Right ventricle myocardium superior (tissue), 1 donor: ENCODE measurements around the gene GPC1. TPM values are rescaled to one million over a fixed set of nuclear protein-coding genes. Genes with fewer than 3 reads are reported as not detected.
"Not testable (repeated sequence)": the region's sequence is repeated elsewhere in the genome, so short reads cannot be mapped to it uniquely, and the experiment has no call there.

Experiments
- ATAC-seq: fragments of 200-7000 bp; cut with Tn5 transposase; one replicate; pipeline ENCODE4 v1.9.1; 2020; ENCODE audit warnings: mild to moderate bottlenecking; ENCODE audit not compliant: poor library complexity
- DNase-seq: peaks from one replicate; pipeline ENCODE4 v3.0.0-alpha.2; 2020
- intact Hi-C: fragments of 100-400 bp; cut with DNase I; formaldehyde crosslinking; loops from one replicate; pipeline ENCODE4 v1.11.2; 2022
- long read RNA-seq: library from polyadenylated mRNA; unstranded; transcript quantifications from one replicate; pipeline ENCODE4 v2.0.0, GENCODE V29; 2021
- total RNA-seq: library from RNA; stranded (reverse); fragmentation: NEBNext Ultra II Directional; extraction: Animal tissue kit (Norgen Biotek cat#: 25700); gene quantifications from one replicate; pipeline ENCODE4 v1.2.1, GENCODE V29; 2021
- donor health status: DM: no; HTN: yes; CAD: no; lungs with severe emphysema.

Gene GPC1, protein sequence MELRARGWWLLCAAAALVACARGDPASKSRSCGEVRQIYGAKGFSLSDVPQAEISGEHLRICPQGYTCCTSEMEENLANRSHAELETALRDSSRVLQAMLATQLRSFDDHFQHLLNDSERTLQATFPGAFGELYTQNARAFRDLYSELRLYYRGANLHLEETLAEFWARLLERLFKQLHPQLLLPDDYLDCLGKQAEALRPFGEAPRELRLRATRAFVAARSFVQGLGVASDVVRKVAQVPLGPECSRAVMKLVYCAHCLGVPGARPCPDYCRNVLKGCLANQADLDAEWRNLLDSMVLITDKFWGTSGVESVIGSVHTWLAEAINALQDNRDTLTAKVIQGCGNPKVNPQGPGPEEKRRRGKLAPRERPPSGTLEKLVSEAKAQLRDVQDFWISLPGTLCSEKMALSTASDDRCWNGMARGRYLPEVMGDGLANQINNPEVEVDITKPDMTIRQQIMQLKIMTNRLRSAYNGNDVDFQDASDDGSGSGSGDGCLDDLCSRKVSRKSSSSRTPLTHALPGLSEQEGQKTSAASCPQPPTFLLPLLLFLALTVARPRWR
- total RNA-seq, result 154 TPM
- long read RNA-seq, transcript GPC1-201 (9 exons, 3,713 nt), result major isoform, 759 of 970 reads
- long read RNA-seq, partial matches to known transcripts, result 198 of 970 reads
- long read RNA-seq, other reads (novel, unspliced or antisense), result 13 of 970 reads

DNA sequence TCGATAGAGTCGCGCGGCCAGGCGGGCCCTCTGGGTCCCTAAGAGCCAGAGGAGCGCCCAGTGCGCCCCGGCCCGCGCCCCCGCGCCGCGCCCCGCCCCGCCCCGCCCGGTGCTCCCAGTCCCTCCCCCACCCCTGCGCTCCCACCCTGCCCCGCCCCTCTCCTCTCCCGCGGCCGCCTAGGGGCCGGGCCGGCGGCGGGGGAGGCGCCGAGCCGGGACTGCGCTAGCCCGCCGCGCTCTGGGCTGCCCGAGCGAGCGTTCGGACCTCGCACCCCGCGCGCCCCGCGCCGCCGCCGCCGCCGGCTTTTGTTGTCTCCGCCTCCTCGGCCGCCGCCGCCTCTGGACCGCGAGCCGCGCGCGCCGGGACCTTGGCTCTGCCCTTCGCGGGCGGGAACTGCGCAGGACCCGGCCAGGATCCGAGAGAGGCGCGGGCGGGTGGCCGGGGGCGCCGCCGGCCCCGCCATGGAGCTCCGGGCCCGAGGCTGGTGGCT, at the start of gene GPC1:
Gene GPC1, plus strand, starts transcription at position 207 of the 491 bp plus-strand sequence. Its CDS starts 256 bp downstream, at position 463.
- peak; percentile 57 for ATAC-seq
- DNase-seq, result peak; percentile 82
- intact Hi-C loops, result loop anchor here (10.0 kb wide), 1 partner anchor 141 kb away; no protein-coding TSS in a partner anchor

DNA sequence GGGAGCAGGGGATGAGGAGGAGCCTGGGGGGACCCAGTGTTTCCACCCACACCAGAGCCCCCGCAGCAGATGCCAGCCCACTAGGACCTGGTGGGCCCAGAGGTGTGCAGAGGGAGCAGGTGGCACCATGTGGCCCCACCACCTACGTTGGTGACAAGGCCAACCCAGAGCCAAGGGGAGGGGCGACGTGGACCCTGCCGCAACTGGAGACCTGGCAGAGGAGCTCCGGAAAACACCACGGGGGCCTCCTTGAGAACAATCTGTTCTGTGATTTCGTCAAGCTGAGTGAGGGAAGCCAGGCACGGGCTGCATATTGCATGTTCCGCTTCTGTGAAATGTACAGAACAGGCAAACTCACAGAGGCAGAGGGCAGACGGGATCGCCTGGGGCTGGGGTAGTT, 49.1 kb upstream of the GPC1 start:
- intact Hi-C loops, result no loop called here
- DNase-seq, result peak; percentile 30
- ATAC-seq, result no peak

- intact Hi-C loops, ATAC-seq: not testable (repeated sequence)
- peak; percentile 19 for DNase-seq
Measured at GRCh38 chr2:240386743-240387142, 48.7 kb upstream of the GPC1 start.

GRCh38 chr2:240387325-240387668, 48.2 kb upstream of the GPC1 start:
- ATAC-seq (no peak), DNase-seq (no peak)
- intact Hi-C loops, result no loop called here

GRCh38 chr2:240387669-240388358, 47.6 kb upstream of the GPC1 start:
- peak; percentile 50 for ATAC-seq
- DNase-seq, result peak; percentile 61
- intact Hi-C loops, result no loop called here

DNA sequence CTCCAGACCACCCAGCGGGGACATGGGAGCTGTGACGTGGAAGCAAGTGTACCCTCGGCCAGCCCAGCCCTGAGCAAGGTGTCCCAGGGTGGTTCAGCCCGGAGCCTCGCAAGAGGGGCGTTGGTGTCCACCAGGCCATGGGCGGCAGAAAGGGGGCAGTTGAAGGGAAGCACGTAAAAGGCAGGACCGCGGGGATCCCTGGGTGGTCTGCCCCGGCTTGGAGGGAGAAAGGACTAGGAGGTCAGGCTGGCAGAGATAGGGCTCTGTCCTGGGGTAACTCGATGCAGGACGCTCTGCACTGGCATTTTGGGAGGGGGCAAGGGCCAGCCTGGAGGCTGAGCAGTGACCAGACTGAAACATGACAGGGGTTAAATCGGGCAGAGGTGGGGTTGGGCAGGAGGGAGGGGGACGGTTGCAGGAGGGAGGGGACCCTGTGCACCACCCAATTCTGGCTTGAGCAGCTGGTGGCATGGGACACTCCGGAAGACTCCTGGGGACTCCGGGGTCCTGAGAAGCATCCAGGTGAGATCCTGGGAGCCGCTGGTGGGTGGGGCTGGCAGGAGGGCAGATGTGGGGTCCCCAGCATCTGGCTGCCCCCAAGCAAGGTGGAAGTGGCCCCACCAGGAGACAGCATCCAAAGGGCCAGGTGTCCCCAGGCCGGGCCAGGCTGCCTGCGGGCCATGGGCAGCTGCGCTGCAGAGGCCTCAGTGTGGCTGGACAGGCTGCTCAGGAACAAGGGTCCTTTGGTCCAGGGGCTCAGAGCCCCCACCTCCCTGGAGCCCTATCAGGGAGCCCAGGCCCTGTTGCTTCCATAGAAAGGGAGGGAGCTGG, 46.8 kb upstream of the GPC1 start:
- DNase-seq, result peak; percentile 33
- ATAC-seq, result no peak
- intact Hi-C loops, result no loop called here

GRCh38 chr2:240389302-240389805, 46.1 kb upstream of the GPC1 start:
- DNase-seq (peak; percentile 10), ATAC-seq (no peak)
- intact Hi-C loops, result no loop called here

GRCh38 chr2:240390091-240391073, 45.1 kb upstream of the GPC1 start:
- intact Hi-C loops, result no loop called here
- no peak for ATAC-seq
- peak; percentile 34 for DNase-seq

DNA sequence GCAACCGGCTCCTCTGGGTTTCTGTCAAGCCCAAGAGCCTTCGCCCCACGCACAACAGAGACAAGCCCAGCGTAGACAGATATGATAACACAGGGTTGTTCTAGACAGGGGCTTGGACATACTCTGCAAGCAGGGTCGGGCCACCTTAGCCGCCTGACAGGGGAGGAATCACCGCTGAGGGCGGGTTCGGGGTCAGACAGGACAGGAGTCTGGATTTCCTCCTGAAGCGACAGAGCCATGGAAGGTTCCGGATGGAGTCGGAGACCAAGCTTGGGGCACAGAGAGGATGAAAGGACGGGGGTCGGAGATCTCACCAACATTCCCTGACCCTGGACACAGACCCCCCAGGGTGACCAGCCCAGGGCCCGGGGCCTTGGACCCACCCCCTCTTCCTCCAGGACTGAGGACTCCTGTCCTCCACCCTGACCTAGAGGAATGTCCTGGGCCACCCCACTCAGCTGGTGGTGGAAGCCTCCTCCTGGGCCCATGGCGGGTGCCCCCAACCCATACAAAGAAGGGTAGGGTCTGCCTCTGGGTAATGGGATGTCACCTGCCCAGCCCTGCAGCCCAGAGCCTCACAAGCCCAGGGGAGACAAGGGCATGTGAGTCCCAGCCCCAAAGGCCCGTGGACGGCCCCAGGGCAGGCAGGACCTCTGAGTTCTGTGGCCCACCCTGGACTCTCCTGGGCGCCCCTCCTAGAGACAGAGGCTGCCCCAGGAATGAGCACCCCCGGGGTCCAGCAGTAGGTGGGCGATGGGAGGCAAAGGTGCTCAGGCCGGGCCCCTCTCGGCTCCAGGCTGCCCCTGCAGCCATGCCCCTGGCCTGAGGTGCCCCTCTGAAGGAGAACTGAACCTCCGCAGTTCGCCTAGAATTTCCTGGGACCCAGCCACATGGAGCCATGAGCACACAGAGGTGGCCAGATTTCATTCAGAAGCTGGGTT, 44.1 kb upstream of the GPC1 start:
- intact Hi-C loops, result no loop called here
- ATAC-seq (no peak), DNase-seq (peak; percentile 24)

DNA sequence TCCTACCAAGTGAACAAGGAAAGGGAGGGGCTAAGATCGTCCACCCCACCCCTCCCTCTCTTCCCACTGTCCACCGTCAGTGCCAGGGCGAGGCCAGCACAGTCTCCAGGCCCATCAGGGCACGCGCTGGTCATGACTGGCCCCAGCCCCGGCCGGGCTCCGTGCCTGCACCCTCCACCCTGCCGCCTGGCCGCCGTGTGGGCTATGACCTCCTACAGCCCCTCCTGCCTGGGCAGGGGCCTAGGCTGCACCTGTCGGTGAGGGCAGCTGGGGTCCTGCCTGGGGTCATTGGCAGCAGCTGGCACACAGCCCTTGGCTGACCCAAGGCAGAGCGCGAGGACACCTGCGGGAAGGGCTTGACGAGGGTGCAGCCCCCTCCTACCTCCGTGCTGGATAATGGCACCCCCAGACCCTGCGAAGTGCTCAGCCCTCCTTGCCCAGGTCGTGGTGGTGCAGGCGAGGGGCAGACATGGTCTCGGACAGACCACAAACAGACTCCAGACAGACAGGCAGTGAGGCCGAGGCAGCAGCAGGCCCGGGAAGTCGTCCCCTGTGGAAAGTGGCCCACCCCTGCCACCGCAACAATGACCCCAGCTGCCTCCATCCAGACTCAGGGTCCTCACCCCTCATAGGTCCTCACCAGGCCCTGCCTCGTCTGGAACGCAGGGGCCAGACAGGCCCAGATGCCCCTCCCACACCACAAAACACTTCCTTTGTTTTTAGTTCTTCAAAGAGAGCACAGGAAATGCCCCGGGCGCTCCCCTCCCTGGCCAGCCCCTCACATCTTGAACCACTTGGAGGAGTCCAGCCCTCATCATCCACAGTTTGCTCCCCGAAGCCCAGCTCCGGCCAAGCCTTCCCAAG, 43.1 kb upstream of the GPC1 start:
- DNase-seq (peak; percentile 34), ATAC-seq (no peak)
- intact Hi-C loops, result no loop called here

DNA sequence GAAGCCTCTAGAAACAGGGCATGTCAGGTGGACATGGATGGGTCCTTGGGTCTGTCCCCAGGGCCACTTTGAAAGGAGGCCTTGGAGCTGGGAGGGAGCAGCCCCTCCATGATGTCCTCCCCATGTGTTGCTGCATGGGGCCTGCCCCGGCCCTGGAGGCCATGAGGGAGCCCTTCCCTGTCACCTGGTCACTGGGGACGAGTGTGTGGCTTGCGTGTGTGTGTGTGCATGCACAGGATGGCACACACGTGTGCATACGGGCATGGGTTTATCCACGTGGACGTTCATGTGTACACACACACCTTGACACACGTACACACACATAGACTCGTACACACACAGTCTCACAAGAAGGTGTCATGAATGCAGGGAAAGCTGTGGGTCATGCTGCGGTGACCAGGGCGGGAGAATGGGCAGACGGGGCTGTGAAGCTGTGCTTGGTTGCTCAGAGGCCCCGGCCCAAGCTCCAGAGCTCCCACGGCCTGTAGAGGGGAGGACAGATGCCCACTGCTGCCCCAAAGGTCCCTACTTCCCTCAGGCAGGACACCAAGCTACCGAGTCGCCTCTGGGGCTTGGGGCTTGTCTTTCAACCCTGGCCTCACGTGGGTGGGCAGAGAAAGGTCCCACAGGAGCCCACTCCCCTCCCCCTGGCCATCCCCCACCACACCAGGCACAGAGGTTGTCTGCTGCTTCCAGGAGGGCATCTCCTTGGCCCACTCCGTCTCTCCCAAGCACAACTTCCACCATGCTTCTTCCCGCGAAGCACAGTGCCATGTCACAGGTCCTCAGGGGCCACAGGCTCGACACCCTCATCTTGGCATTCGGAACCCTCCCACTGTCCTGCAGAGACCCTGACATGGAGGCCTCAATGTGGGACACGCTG, 42.3 kb upstream of the GPC1 start:
- DNase-seq (peak; percentile 39), ATAC-seq (no peak)
- intact Hi-C loops, result no loop called here

- ATAC-seq, result no peak
- intact Hi-C loops, result no loop called here
- peak; percentile 18 for DNase-seq
Measured at GRCh38 chr2:240393831-240394410, 41.5 kb upstream of the GPC1 start.

GRCh38 chr2:240394549-240394948, 40.9 kb upstream of the GPC1 start:
- ATAC-seq (no peak), DNase-seq (peak; percentile 17)
- intact Hi-C loops, result no loop called here

DNA sequence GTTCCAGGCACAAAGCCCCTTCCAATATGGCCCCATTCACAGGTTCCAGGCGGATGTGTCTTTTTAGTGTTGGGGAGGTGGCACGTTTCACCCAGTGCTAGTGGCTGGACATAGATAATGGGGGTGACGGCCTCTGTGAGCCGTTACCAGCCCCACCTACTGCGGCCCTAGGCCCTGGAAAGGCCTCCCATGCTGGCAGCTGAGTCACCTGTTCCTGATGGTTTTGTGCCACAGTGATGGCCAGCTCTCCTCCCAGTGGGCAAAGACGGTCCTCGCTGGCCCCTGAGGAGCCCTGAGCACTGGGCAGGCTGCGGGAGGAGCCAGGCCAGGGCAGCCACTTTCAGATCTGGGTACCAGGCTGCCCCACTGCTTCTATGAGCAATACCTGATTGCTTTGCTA, 40.0 kb upstream of the GPC1 start:
- ATAC-seq (no peak), DNase-seq (peak; percentile 6)
- intact Hi-C loops, result no loop called here
